Caki2 (cell line): ENCODE data around the gene GPR183. TPM values are rescaled to one million over a fixed set of nuclear protein-coding genes. Genes with fewer than 3 reads are reported as not detected.

Experiments used
- DNase-seq: peaks from one replicate; pipeline ENCODE4 v3.0.0-alpha.2; 2015; ENCODE audit warnings: low read depth
- in situ Hi-C: cut with HindIII; loops from 2 replicates; pipeline ENCODE4 v1.10.0; 2016; ENCODE audit warnings: low sequenced_read_pairs, low pct_unique_long_range_greater_than_20kb, mixed read lengths
- total RNA-seq: library from RNA; depleted of rRNA; stranded (reverse); fragments of >200 nt; shearing (Covaris generic); gene quantifications from 2 replicates; pipeline ENCODE4 v1.2.3, GENCODE V29; 2014; ENCODE audit warnings: low replicate concordance

The GPR183 gene
- total RNA-seq, 1 experiment from 2014 or later, result not detected

- no peak for DNase-seq
- in situ Hi-C loops, result no loop called here
Measured at GRCh38 chr13:99301913-99302636, 5.1 kb downstream of the GPR183 start.

- in situ Hi-C loops, result no loop called here
- no peak for DNase-seq
Measured at GRCh38 chr13:99301056-99301838, 6.0 kb downstream of the GPR183 start.

- in situ Hi-C loops, result no loop called here
- no peak for DNase-seq
Measured at GRCh38 chr13:99299920-99300341, 7.3 kb downstream of the GPR183 start.

- in situ Hi-C loops, result no loop called here
Measured at GRCh38 chr13:99299256-99299919, 7.8 kb downstream of the GPR183 start.

GRCh38 chr13:99298056-99298455 is 9.1 kb downstream of the GPR183 start:
- in situ Hi-C loops, result no loop called here
- DNase-seq, result no peak

More at GRCh38 chr13:99299256-99299919, 7.8 kb downstream of the GPR183 start:
- no peak for DNase-seq

- no peak for DNase-seq
- in situ Hi-C loops, result no loop called here
Measured at GRCh38 chr13:99297331-99297730, 9.9 kb downstream of the GPR183 start.

GRCh38 chr13:99296398-99296797 is 10.8 kb downstream of the GPR183 start:
- no peak for DNase-seq
- in situ Hi-C loops, result no loop called here

GRCh38 chr13:99295488-99296252 is 11.5 kb downstream of the GPR183 start:
- DNase-seq, result no peak
- in situ Hi-C loops, result no loop called here

GRCh38 chr13:99294958-99295357 is 12.2 kb downstream of the GPR183 start:
- in situ Hi-C loops, result no loop called here
- DNase-seq, result no peak

GRCh38 chr13:99294198-99294597 is 13.0 kb downstream of the GPR183 start:
- DNase-seq, result no peak
- in situ Hi-C loops, result no loop called here

- in situ Hi-C loops, result no loop called here
- no peak for DNase-seq
Measured at GRCh38 chr13:99293178-99293577, 14.0 kb downstream of the GPR183 start.

GRCh38 chr13:99290894-99291293 is 16.3 kb downstream of the GPR183 start:
- in situ Hi-C loops, result no loop called here
- DNase-seq, result no peak

GRCh38 chr13:99289674-99290337 is 17.4 kb downstream of the GPR183 start:
- in situ Hi-C loops, result no loop called here
- DNase-seq, result no peak

- DNase-seq, result no peak
- in situ Hi-C loops, result no loop called here
Measured at GRCh38 chr13:99289271-99289670, 17.9 kb downstream of the GPR183 start.

GRCh38 chr13:99288089-99288488 is 19.1 kb downstream of the GPR183 start:
- in situ Hi-C loops, result no loop called here
- DNase-seq, result no peak

GRCh38 chr13:99287551-99287950 is 19.6 kb downstream of the GPR183 start:
- in situ Hi-C loops, result no loop called here

GRCh38 chr13:99285432-99286182 is 21.6 kb downstream of the GPR183 start:
- no peak for DNase-seq
- in situ Hi-C loops, result no loop called here

More at GRCh38 chr13:99287551-99287950, 19.6 kb downstream of the GPR183 start:
- DNase-seq, result no peak
